Nephron progenitor cell (in vitro differentiated cells): ENCODE results near the gene ERCC1.

Experiments used
- DNase-seq: peaks from one replicate; pipeline ENCODE4 v3.0.0; 2021
- H3K27ac Mint-ChIP-seq: 2 replicates; pipeline ENCODE4 v1.8.0; 2021; ENCODE audit warnings: mild to moderate bottlenecking, moderate library complexity, mixed read lengths
- H3K27me3 Mint-ChIP-seq: 2 replicates; pipeline ENCODE4 v1.8.0; 2021; ENCODE audit warnings: mild to moderate bottlenecking, low read depth, mixed read lengths; ENCODE audit not compliant: poor library complexity
- H3K36me3 Mint-ChIP-seq: 2 replicates; pipeline ENCODE4 v1.8.0; 2021; ENCODE audit warnings: low read depth, mixed read lengths
- H3K4me1 Mint-ChIP-seq: 2 replicates; pipeline ENCODE4 v1.8.0; 2021; ENCODE audit warnings: mixed read lengths
- H3K4me3 Mint-ChIP-seq: 2 replicates; pipeline ENCODE4 v1.8.0; 2021; ENCODE audit warnings: mild to moderate bottlenecking, moderate library complexity, mixed read lengths
- H3K9me3 Mint-ChIP-seq: 2 replicates; pipeline ENCODE4 v1.8.0; 2021; ENCODE audit warnings: mild to moderate bottlenecking, moderate library complexity, mixed read lengths
- TF ChIP-seq, protein P1 (sequence below): fragments of 200-600 bp; sonication (generic); IDR thresholded peaks from 2 replicates; pipeline ENCODE4 v1.5.0; 2021; ENCODE audit warnings: antibody characterized with exemption

ERCC1 gene

DNA sequence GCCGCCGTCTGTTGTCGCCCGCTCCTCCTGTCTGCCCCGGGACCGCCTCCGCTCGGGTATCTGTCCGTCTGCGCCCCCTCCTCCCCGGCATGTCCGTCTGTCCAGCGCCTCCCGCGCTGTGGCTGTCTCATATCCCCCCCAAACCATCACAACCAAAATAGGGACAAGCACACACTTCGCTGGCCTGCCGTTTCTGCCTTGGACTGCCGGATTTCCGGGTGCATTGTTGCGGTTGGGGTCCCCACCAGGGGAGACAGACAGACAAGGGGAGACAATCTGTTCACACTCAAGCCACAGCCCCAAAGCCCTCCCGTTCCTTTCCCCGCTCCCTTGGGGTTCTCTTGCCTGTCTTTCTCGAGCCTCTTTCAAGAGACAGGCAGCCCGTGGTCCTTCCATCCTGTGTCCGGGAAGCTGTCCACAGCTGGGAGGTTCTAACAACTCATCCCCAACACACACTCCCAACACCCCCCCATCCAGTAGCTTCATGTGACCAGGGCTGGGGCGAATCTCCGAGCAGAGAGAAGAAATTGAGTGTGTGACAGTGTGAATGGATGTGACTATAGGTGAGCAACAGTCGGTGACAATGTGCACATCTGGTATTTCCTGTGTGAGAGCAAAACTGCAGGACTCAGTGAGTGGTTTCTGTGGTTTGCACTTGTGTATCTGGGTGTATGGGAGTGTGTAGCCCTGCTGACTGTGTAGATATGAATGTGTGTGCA lies 27.6 kb upstream of the ERCC1 start:
- Mint-ChIP-seq H3K4me3 (peak overlapping the region; percentile 85), H3K4me1 (peaks cover 57% of the 10 kb centered on the region), H3K36me3 (no peaks in the 10 kb centered on the region), H3K9me3 (peaks cover 5% of the 10 kb centered on the region), H3K27me3 (peaks cover 24% of the 10 kb centered on the region), H3K27ac (peak overlapping the region; percentile 94)
- TF ChIP-seq, protein P1, sequence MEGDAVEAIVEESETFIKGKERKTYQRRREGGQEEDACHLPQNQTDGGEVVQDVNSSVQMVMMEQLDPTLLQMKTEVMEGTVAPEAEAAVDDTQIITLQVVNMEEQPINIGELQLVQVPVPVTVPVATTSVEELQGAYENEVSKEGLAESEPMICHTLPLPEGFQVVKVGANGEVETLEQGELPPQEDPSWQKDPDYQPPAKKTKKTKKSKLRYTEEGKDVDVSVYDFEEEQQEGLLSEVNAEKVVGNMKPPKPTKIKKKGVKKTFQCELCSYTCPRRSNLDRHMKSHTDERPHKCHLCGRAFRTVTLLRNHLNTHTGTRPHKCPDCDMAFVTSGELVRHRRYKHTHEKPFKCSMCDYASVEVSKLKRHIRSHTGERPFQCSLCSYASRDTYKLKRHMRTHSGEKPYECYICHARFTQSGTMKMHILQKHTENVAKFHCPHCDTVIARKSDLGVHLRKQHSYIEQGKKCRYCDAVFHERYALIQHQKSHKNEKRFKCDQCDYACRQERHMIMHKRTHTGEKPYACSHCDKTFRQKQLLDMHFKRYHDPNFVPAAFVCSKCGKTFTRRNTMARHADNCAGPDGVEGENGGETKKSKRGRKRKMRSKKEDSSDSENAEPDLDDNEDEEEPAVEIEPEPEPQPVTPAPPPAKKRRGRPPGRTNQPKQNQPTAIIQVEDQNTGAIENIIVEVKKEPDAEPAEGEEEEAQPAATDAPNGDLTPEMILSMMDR = no peak
- no peak for DNase-seq

DNA sequence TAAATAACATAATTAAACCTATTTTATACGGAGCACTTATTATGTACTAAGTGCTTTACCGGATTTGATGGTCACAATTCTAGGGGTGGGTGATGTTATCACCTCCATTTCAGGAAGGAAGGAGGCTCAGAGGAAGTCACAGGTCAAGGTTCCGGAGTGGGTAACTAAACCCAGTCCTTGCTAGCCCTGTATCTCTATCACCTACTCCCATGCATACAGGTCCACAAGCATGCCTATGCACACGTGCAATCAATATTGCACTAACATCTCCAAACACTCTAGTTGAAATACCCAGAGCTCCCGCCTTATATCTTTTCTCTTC lies 26.3 kb upstream of the ERCC1 start:
- TF ChIP-seq, protein P1 = no peak
- no peak for DNase-seq
- Mint-ChIP-seq H3K4me1 (peaks cover 53% of the 10 kb centered on the region), H3K36me3 (no peaks in the 10 kb centered on the region), H3K9me3 (peaks cover 5% of the 10 kb centered on the region), H3K27me3 (peaks cover 24% of the 10 kb centered on the region), H3K27ac (peak overlapping the region; percentile 99), H3K4me3 (peak overlapping the region; percentile 91)

DNA sequence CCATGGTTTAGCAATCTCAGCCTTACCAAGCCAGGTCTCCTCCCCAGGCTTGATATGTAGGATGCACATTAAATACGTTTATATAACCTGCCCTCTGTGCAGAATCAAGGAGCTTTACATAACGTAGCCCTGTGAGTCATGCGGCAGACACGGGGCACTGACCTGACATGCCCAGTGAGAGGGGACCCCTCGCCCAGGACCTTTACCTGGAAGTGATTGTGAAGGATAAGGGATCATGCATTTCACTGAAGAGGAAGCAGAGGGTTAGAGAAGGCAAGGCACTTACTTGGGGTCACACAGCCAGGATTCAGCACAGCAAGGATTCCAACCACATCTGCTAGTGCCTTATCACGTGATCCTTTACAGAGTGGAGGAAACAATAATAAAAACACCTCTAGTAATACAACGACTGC lies 25.2 kb upstream of the ERCC1 start:
- H3K27me3 Mint-ChIP-seq = peaks cover 24% of the 10 kb centered on the region
- peak overlapping the region; percentile 64 for H3K4me3 Mint-ChIP-seq
- no peaks in the 10 kb centered on the region for H3K36me3 Mint-ChIP-seq
- TF ChIP-seq, protein P1 = no peak
- H3K4me1 Mint-ChIP-seq = peaks cover 53% of the 10 kb centered on the region
- no peak overlapping the region for H3K27ac Mint-ChIP-seq
- DNase-seq = no peak
- peaks cover 5% of the 10 kb centered on the region for H3K9me3 Mint-ChIP-seq

DNA sequence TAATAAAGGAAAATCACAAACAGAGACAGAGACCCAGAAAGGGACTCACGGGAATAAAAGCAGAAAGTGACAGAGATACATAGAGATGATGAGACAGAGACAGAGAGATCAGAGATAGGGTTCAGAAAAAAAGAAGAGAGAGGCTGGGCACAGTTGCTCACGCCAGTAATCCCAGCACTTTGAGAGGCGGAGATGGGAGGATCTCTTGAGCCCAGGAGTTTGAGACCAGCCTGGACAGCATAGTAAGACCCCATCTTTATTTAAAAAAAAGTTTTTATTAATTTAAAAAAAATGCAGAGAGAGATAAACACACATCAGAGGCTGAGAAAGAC lies 24.7 kb upstream of the ERCC1 start:
- Mint-ChIP-seq H3K27ac (peak overlapping the region; percentile 91), H3K27me3 (peaks cover 21% of the 10 kb centered on the region), H3K9me3 (peaks cover 5% of the 10 kb centered on the region), H3K4me1 (peaks cover 53% of the 10 kb centered on the region), H3K4me3 (peak overlapping the region; percentile 0), H3K36me3 (no peaks in the 10 kb centered on the region)
- DNase-seq = no peak
- TF ChIP-seq, protein P1 = no peak

DNA sequence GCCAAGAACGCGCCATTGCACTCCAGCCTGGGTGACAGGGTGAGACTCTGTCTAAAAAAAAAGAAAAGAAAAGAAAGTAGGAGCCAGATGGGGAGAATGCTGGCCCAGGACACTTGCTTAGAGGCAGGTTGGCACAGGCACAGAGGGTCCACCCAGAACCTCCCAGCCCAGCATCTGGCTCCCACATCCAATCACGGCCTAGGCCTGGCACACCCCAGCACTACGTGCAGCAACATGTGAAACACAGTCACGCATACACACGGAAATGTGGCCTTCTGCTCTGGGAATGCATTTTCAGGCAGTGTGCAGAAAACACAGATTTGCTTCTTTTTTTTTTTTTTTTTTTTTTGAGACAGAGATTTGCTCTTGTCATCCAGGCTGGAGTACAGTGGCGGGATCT lies 23.2 kb upstream of the ERCC1 start:
- H3K36me3 Mint-ChIP-seq = no peaks in the 10 kb centered on the region
- DNase-seq = no peak
- peaks cover 21% of the 10 kb centered on the region for H3K27me3 Mint-ChIP-seq
- no peak overlapping the region for H3K4me3 Mint-ChIP-seq
- peaks cover 64% of the 10 kb centered on the region for H3K4me1 Mint-ChIP-seq
- peaks cover under 1% of the 10 kb centered on the region for H3K9me3 Mint-ChIP-seq
- TF ChIP-seq, protein P1 = no peak
- no peak overlapping the region for H3K27ac Mint-ChIP-seq

DNA sequence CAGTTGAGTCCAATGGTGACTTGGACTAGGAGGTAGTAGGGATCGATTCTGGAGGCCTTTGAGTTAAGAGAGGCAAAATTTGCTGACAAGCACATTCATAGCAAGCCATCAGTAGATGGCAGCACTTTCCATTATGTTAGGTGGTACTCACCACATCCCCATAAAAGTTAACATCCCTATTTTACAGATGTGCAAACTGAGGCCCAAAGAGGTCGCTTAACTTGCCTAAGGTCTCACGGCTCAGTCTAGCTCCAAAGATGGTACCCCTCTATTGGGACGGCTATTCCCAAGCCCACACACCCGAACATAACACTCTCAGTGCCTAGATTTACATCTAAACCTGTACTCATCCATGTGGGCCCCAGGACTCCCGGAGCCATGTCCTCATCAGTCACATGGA lies 22.6 kb upstream of the ERCC1 start:
- no peaks in the 10 kb centered on the region for H3K9me3 Mint-ChIP-seq
- peaks cover 59% of the 10 kb centered on the region for H3K4me1 Mint-ChIP-seq
- TF ChIP-seq, protein P1 = no peak
- no peaks in the 10 kb centered on the region for H3K36me3 Mint-ChIP-seq
- H3K27ac Mint-ChIP-seq = peak overlapping the region; percentile 42
- H3K4me3 Mint-ChIP-seq = no peak overlapping the region
- H3K27me3 Mint-ChIP-seq = peaks cover 16% of the 10 kb centered on the region
- no peak for DNase-seq
